H9 (cell line): ENCODE data around the gene PTPRN2. TPM values are rescaled to one million over a fixed set of nuclear protein-coding genes. Genes with fewer than 3 reads are reported as not detected.

Source experiments
- DNase-seq: peaks from one replicate; pipeline ENCODE4 v3.0.0-alpha.2; 2017
- H2AFZ ChIP-seq: one replicate; pipeline ENCODE4 v1.6.1; 2013; ENCODE audit warnings: mild to moderate bottlenecking, low read length, control low read depth, moderate library complexity
- H2AK5ac ChIP-seq: 2 replicates; pipeline ENCODE4 v1.6.1; 2013; ENCODE audit warnings: low read length, control low read depth, mixed read lengths; ENCODE audit not compliant: insufficient read length
- H2BK120ac ChIP-seq: one replicate; pipeline ENCODE4 v1.6.1; 2013; ENCODE audit warnings: low read depth, mild to moderate bottlenecking, low read length, control low read depth, inconsistent platforms; ENCODE audit not compliant: poor library complexity, severe bottlenecking
- H2BK12ac ChIP-seq: 2 replicates; pipeline ENCODE4 v1.6.1; 2013; ENCODE audit warnings: low read length, control low read depth, mixed read lengths, low read depth; ENCODE audit not compliant: insufficient read length
- H2BK15ac ChIP-seq: 2 replicates; pipeline ENCODE4 v1.6.1; 2013; ENCODE audit warnings: low read depth, low read length, control low read depth
- H2BK20ac ChIP-seq: one replicate; pipeline ENCODE4 v1.6.1; 2013; ENCODE audit warnings: low read depth, mild to moderate bottlenecking, low read length, control low read depth, inconsistent platforms; ENCODE audit not compliant: poor library complexity, severe bottlenecking
- H2BK5ac ChIP-seq: 2 replicates; pipeline ENCODE4 v1.6.1; 2013; ENCODE audit warnings: low read length, control low read depth, mixed read lengths; ENCODE audit not compliant: insufficient read length
- H3K14ac ChIP-seq: 2 replicates; pipeline ENCODE4 v1.6.1; 2013; ENCODE audit warnings: low read length, control low read depth; ENCODE audit not compliant: insufficient read depth
- H3K18ac ChIP-seq: 2 replicates; pipeline ENCODE4 v1.6.1; 2013; ENCODE audit warnings: low read depth, mild to moderate bottlenecking, mixed read lengths, low read length, control low read depth; ENCODE audit not compliant: insufficient read length
- H3K23ac ChIP-seq: 2 replicates; pipeline ENCODE4 v1.6.1; 2013; ENCODE audit warnings: low read length, control low read depth, mixed read lengths, low read depth; ENCODE audit not compliant: insufficient read length
- H3K23me2 ChIP-seq: 2 replicates; pipeline ENCODE4 v1.6.1; 2013; ENCODE audit warnings: low read depth, mild to moderate bottlenecking, mixed read lengths, low read length, control low read depth; ENCODE audit not compliant: insufficient read length, poor library complexity, severe bottlenecking
- H3K27ac ChIP-seq: 2 replicates; pipeline ENCODE4 v1.5.1; 2013; ENCODE audit warnings: low read length, control low read depth, mixed read lengths, low read depth; ENCODE audit not compliant: insufficient read length
- H3K27me3 ChIP-seq: 2 replicates; pipeline ENCODE4 v1.6.1; 2013; ENCODE audit warnings: low read length, control low read depth, inconsistent platforms; ENCODE audit not compliant: insufficient read depth
- H3K4ac ChIP-seq: 2 replicates; pipeline ENCODE4 v1.6.1; 2013; ENCODE audit warnings: low read depth, mild to moderate bottlenecking, control low read depth, inconsistent platforms, low read length, moderate library complexity
- H3K4me1 ChIP-seq: 2 replicates; pipeline ENCODE4 v1.6.1; 2013; ENCODE audit warnings: low read length, control low read depth, inconsistent platforms; ENCODE audit not compliant: insufficient read depth
- H3K4me2 ChIP-seq: 2 replicates; pipeline ENCODE4 v1.6.1; 2013; ENCODE audit warnings: low read length, control low read depth, mixed read lengths; ENCODE audit not compliant: insufficient read length, insufficient read depth
- H3K56ac ChIP-seq: 2 replicates; pipeline ENCODE4 v1.6.1; 2013; ENCODE audit warnings: low read depth, mild to moderate bottlenecking, mixed read lengths, low read length, control low read depth; ENCODE audit not compliant: insufficient read length
- H3K79me1 ChIP-seq: 2 replicates; pipeline ENCODE4 v1.6.1; 2013; ENCODE audit warnings: low read depth, mild to moderate bottlenecking, moderate library complexity, low read length, control low read depth, inconsistent platforms; ENCODE audit not compliant: insufficient read depth, poor library complexity, severe bottlenecking
- H3K79me2 ChIP-seq: 2 replicates; pipeline ENCODE4 v1.6.1; 2013; ENCODE audit warnings: low read length, control low read depth, inconsistent platforms; ENCODE audit not compliant: insufficient read depth
- H3K9ac ChIP-seq: 2 replicates; pipeline ENCODE4 v1.6.1; 2013; ENCODE audit warnings: low read length, control low read depth, mixed read lengths; ENCODE audit not compliant: insufficient read length; ENCODE audit errors: extremely low read depth
- H3K9me3 ChIP-seq: one replicate; pipeline ENCODE4 v1.6.1; 2013; ENCODE audit warnings: low read depth, low read length, inconsistent platforms; ENCODE audit not compliant: control insufficient read depth
- H3T11ph ChIP-seq: one replicate; pipeline ENCODE4 v1.6.1; 2013; ENCODE audit warnings: mild to moderate bottlenecking, low read length, control low read depth, inconsistent platforms
- H4K20me1 ChIP-seq: one replicate; pipeline ENCODE4 v1.6.1; 2013; ENCODE audit not compliant: control insufficient read depth, insufficient read length, insufficient read depth
- H4K5ac ChIP-seq: 2 replicates; pipeline ENCODE4 v1.6.1; 2013; ENCODE audit warnings: low read depth, mild to moderate bottlenecking, mixed read lengths, low read length, control low read depth; ENCODE audit not compliant: insufficient read length
- H4K8ac ChIP-seq: replicated peaks from 2 replicates; pipeline ENCODE4 v1.6.1; 2013; ENCODE audit warnings: low read length, control low read depth, mixed read lengths, low read depth; ENCODE audit not compliant: insufficient read length
- H4K91ac ChIP-seq: 2 replicates; pipeline ENCODE4 v1.6.1; 2013; ENCODE audit warnings: low read depth, mild to moderate bottlenecking, moderate library complexity, mixed read lengths, low read length, control low read depth; ENCODE audit not compliant: insufficient read length
- H3K27ac Mint-ChIP-seq, 3 experiments: 2 replicates in 2 of 3; 3 replicates in 1 of 3; pipeline ENCODE4 v1.8.0; 2020 to 2021; ENCODE audit warnings: mixed read lengths in 3 of 3, mild to moderate bottlenecking in 1 of 3, moderate library complexity in 1 of 3
- H3K27me3 Mint-ChIP-seq: 2 replicates; pipeline ENCODE4 v1.8.0; 2021; ENCODE audit warnings: low read depth, mild to moderate bottlenecking, moderate library complexity, mixed read lengths
- H3K36me3 Mint-ChIP-seq, 3 experiments: 2 replicates in 2 of 3; 3 replicates in 1 of 3; pipeline ENCODE4 v1.8.0; 2020 to 2021; ENCODE audit warnings: low read depth in 3 of 3, mixed read lengths in 3 of 3; ENCODE audit not compliant: insufficient read depth in 1 of 3
- H3K4me1 Mint-ChIP-seq, 2 experiments: 2 replicates each; pipeline ENCODE4 v1.8.0; 2020; ENCODE audit warnings: mixed read lengths in 2 of 2
- H3K4me3 Mint-ChIP-seq, 2 experiments: 2 replicates in 1 of 2; 3 replicates in 1 of 2; pipeline ENCODE4 v1.8.0; 2020 to 2021; ENCODE audit warnings: mild to moderate bottlenecking in 2 of 2, mixed read lengths in 2 of 2, moderate library complexity in 1 of 2
- H3K9me3 Mint-ChIP-seq, 2 experiments: 2 replicates in 1 of 2; 3 replicates in 1 of 2; pipeline ENCODE4 v1.8.0; 2020; ENCODE audit warnings: mild to moderate bottlenecking in 2 of 2, mixed read lengths in 2 of 2, moderate library complexity in 1 of 2
- WGBS: extraction: QIAGEN DNeasy Blood & Tissue Kit; methylation state at CpG from one replicate; pipeline ENCODE4 v1.1.7; 2013; ENCODE audit warnings: missing lambda C conversion rate, low lambda C conversion rate, mixed read lengths; ENCODE audit not compliant: insufficient read length; ENCODE audit errors: extremely low coverage; 5-methylcytosine and 5-hydroxymethylcytosine counted together
- total RNA-seq: library from RNA; stranded (reverse); gene quantifications from 2 replicates; pipeline ENCODE4 v1.2.1, GENCODE V29; 2021
- TF ChIP-seq, protein P1 (sequence below): fragments of 200-600 bp; sonication (generic); conservative IDR thresholded peaks from 3 replicates; pipeline ENCODE4 v1.8.0; 2021; ENCODE audit warnings: antibody characterized with exemption, mild to moderate bottlenecking

The PTPRN2 gene
- total RNA-seq, 1 experiment from 2014 or later: 5.2 TPM

DNA sequence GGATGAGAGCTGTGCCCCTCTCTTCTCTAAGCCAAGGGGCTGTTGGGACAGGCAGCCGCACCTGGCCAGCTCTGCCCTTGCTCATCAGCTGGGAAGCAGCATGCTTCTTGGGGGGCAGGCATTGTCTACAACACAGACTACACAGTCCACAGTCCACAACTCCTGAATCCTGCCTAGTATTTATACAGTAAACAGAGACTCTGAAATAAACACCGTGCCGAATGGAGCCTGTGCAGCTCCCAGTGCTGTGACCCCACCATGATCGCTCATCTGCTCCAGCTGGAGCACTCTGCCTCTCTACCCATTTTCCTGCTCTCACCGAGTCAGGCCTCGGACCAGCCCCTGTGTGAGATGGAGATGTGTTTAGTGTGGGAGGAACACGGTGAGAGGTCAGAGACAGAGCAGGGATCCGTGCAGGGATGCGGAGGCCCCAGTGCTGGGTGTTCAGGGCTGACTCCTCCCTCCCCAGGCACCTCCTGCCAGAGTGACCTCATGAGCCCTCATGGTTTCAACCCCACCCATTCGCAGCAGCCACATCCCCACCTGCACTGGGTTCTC is 642.8 kb downstream of the PTPRN2 start:
- H3K27me3 ChIP-seq: no peaks in the 10 kb centered on the region
- no peaks in the 10 kb centered on the region for H3K79me2 ChIP-seq
- no peak overlapping the region for H3K18ac ChIP-seq
- H3T11ph ChIP-seq: no peak overlapping the region
- no peak overlapping the region for H3K9ac ChIP-seq
- H4K20me1 ChIP-seq: no peaks in the 10 kb centered on the region
- H2BK12ac ChIP-seq: no peak overlapping the region
- TF ChIP-seq, protein P1, sequence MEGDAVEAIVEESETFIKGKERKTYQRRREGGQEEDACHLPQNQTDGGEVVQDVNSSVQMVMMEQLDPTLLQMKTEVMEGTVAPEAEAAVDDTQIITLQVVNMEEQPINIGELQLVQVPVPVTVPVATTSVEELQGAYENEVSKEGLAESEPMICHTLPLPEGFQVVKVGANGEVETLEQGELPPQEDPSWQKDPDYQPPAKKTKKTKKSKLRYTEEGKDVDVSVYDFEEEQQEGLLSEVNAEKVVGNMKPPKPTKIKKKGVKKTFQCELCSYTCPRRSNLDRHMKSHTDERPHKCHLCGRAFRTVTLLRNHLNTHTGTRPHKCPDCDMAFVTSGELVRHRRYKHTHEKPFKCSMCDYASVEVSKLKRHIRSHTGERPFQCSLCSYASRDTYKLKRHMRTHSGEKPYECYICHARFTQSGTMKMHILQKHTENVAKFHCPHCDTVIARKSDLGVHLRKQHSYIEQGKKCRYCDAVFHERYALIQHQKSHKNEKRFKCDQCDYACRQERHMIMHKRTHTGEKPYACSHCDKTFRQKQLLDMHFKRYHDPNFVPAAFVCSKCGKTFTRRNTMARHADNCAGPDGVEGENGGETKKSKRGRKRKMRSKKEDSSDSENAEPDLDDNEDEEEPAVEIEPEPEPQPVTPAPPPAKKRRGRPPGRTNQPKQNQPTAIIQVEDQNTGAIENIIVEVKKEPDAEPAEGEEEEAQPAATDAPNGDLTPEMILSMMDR: no peak
- H3K4me1 ChIP-seq: no peaks in the 10 kb centered on the region; the same call in 1 of the 2 replicates
- no peak overlapping the region for H3K4me2 ChIP-seq
- Mint-ChIP-seq H3K4me1 (peaks cover 16 to 17% of the 10 kb centered on the region in 2 experiments), H3K27me3 (peaks cover 9% of the 10 kb centered on the region), H3K4me3 (no peak overlapping the region), H3K27ac (no peak overlapping the region), H3K9me3 (peaks cover 29 to 48% of the 10 kb centered on the region in 2 experiments), H3K36me3 (peaks cover 11 to 34% (median 12%) of the 10 kb centered on the region in 3 experiments)
- H2AFZ ChIP-seq: no peak overlapping the region
- H3K9me3 ChIP-seq: no peaks in the 10 kb centered on the region
- no peak overlapping the region for H3K27ac ChIP-seq
- no peak for DNase-seq
- no peak overlapping the region for H2BK120ac ChIP-seq
- H3K56ac ChIP-seq: no peak overlapping the region
- H2BK5ac ChIP-seq: no peak overlapping the region
- H2BK15ac ChIP-seq: no peak overlapping the region
- no peak overlapping the region for H4K91ac ChIP-seq
- no peak overlapping the region for H2BK20ac ChIP-seq
- H3K14ac ChIP-seq: no peak overlapping the region
- no peaks in the 10 kb centered on the region for H3K23me2 ChIP-seq
- no peak overlapping the region for H4K5ac ChIP-seq
- no CpG with 5 or more reads among the region's 10 CpGs for WGBS
- H3K79me1 ChIP-seq: no peaks in the 10 kb centered on the region
- H3K23ac ChIP-seq: no peak overlapping the region
- H2AK5ac ChIP-seq: no peak overlapping the region
- no peak overlapping the region for H3K4ac ChIP-seq
- no peak overlapping the region for H4K8ac ChIP-seq
